C4-2B (cell line): ENCODE results near the gene KRTAP16-1.

Experiments
- H3K27ac ChIP-seq: fragments of 450-650 bp; 2 replicates; pipeline ENCODE4 v1.5.1; 2017
- ZFX ChIP-seq: fragments of 450-650 bp; IDR thresholded peaks from 2 replicates; pipeline ENCODE4 v1.6.1; 2017
- TF ChIP-seq, protein P1 (sequence below): fragments of 450-650 bp; conservative IDR thresholded peaks from 2 replicates; pipeline ENCODE4 v1.5.1; 2017; ENCODE audit warnings: mild to moderate bottlenecking

Gene KRTAP16-1

DNA sequence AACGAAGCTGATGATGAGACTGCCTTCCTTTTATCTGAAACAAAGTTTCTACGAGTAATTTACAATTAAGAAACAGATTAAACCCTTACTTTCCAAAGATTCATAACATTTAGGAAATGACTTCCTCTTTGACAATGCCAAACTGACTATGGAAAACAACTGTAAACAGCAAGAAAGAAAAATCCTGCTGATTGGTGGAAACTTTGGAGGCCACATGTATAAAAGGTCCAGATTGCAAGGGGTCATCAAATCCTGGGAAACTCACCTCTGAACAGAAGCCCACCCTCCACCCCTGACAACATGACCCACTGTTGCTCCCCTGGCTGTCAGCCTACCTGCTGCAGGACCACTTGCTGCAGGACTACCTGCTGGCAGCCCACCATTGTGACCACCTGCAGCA, 44.0 kb downstream of the KRTAP16-1 start, which contains the start of gene KRTAP9-6:
TSS of gene KRTAP9-6 (plus strand) at position 301 of the 400 bp plus-strand sequence. CDS start at position 301, 0 bp downstream.
- no peak within 1 kb of the TSS for H3K27ac ChIP-seq
- TF ChIP-seq ZFX: no peak
- TF ChIP-seq, protein P1, sequence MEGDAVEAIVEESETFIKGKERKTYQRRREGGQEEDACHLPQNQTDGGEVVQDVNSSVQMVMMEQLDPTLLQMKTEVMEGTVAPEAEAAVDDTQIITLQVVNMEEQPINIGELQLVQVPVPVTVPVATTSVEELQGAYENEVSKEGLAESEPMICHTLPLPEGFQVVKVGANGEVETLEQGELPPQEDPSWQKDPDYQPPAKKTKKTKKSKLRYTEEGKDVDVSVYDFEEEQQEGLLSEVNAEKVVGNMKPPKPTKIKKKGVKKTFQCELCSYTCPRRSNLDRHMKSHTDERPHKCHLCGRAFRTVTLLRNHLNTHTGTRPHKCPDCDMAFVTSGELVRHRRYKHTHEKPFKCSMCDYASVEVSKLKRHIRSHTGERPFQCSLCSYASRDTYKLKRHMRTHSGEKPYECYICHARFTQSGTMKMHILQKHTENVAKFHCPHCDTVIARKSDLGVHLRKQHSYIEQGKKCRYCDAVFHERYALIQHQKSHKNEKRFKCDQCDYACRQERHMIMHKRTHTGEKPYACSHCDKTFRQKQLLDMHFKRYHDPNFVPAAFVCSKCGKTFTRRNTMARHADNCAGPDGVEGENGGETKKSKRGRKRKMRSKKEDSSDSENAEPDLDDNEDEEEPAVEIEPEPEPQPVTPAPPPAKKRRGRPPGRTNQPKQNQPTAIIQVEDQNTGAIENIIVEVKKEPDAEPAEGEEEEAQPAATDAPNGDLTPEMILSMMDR: no peak

DNA sequence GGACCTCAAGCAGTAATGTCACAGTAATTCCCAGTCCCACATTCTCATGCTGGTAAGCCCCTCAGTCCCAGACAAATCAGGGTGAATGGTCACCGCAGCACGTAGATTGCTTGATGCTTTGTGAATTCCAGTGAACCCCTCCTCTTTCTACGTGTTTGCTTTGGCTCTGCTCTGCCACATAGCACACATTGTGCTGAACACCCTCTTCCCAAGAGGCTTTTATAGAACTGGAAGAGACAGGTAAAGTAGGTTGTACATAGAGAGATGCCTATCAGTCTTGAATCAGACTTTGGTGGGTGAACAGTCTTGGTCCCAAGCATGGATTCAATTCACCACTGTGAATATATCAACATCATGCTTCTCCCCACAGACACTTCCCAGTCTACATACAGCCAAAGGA, 44.5 kb downstream of the KRTAP16-1 start:
- no peak for TF ChIP-seq ZFX
- TF ChIP-seq, protein P1: no peak
- H3K27ac ChIP-seq: no peak overlapping the region

DNA sequence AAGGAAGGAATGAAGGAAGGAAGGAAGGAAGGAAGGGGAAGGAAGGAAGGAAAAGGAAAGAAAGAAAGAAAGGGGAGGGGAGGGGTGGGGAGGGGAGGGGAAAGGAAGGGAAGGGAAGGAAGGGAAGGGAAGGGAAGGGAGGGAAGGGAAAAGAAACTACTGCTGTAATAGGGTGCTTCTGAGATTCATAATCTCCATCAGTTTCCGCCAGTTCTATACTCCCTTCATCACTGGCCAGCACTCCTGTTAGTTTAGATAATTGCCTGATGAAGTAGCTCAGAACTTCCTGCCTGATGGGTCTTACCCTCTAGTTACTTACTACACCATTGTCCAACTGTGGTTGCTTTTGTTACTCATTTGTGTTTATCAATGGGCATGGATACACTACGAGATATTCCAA, 45.9 kb downstream of the KRTAP16-1 start:
- TF ChIP-seq, protein P1: no peak
- TF ChIP-seq ZFX: no peak
- H3K27ac ChIP-seq: no peak overlapping the region

DNA sequence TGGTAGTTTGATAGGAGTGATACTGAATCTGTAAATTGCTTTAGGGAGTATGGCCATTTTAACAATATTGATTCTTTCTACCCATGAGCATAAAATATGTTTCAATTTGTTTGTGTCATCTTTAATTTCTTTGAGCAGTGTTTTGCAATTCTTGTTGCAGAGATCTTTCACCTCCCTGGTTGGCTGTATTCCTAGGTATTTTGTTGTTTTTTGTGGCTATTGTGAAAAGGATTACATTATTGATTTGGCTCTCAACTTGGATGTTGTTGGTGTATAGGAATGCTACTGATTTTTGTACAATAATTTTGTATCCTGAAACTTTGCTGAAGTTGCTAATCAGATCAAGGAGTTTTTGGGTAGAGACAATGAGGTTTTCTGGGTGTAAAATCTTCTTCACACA, 50.7 kb downstream of the KRTAP16-1 start:
- H3K27ac ChIP-seq: no peak overlapping the region

More for the DNA sequence above, 50.7 kb downstream of the KRTAP16-1 start:
- TF ChIP-seq ZFX: no peak
- TF ChIP-seq, protein P1: no peak
